ENCODE measurements around the gene RASA1. TPM values are rescaled to one million over a fixed set of nuclear protein-coding genes. Genes with fewer than 3 reads are reported as not detected.

Gene RASA1
- total and polyA plus RNA-seq, 9 of the 15 experiments (the other 6 are each of a cell fraction or from before 2014, with no cell fraction given), result 3.2 to 17.3 (median 9.2) TPM

GRCh38 chr5:87267574-87268125, at the start of gene RASA1 (continued):
- TF ChIP-seq IRF2 (CRISPR knock-in tag; IDR thresholded peaks at IDR 0.05), result no peak
- TF ChIP-seq MIER1 (IDR thresholded peaks at IDR 0.05; ENCODE audit: low read depth), result no peak
- peak; percentile 79; the same call in 1 of the 2 replicates for TF ChIP-seq MBD2 (IDR thresholded peaks at IDR 0.05; ENCODE audit: borderline replicate concordance, low read depth)
- TF ChIP-seq KLF6 (CRISPR knock-in tag; IDR thresholded peaks at IDR 0.05; ENCODE audit: borderline replicate concordance), result no peak
- no peak for TF ChIP-seq ZKSCAN1 (IDR thresholded peaks at IDR 0.05; ENCODE audit: low read depth, low read length)
- peak; percentile 21 for TF ChIP-seq RBM22 (IDR thresholded peaks at IDR 0.05; ENCODE audit: low read depth, low read length, poor library complexity, severe bottlenecking)
- TF ChIP-seq TFAM (CRISPR knock-in tag; conservative IDR thresholded peaks at IDR 0.05), result no peak
- TF ChIP-seq KAT8 (IDR thresholded peaks at IDR 0.05; ENCODE audit: low read depth), result no peak
- TF ChIP-seq SRF (CRISPR knock-in tag; IDR thresholded peaks at IDR 0.05), result peak in 1 of 2 experiments; percentile 54; a peak in 1 of 4 replicates
- no peak for TF ChIP-seq E2F1 (CRISPR knock-in tag; IDR thresholded peaks at IDR 0.05)
- TF ChIP-seq ZBTB17 (CRISPR knock-in tag; IDR thresholded peaks at IDR 0.05), result no peak
- TF ChIP-seq DDX20 (tag; IDR thresholded peaks at IDR 0.05; ENCODE audit: low read depth), result no peak
- TF ChIP-seq HOXB6 (CRISPR knock-in tag; IDR thresholded peaks at IDR 0.05; ENCODE audit: borderline replicate concordance), result no peak
- TF ChIP-seq ZBTB7A (IDR thresholded peaks at IDR 0.05; ENCODE audit: borderline replicate concordance, control insufficient read depth, low read depth, low read length), result peak; percentile 24; the same call in 1 of the 2 replicates
- TF ChIP-seq ZNF696 (CRISPR knock-in tag; conservative IDR thresholded peaks at IDR 0.05), result no peak
- no peak for TF ChIP-seq MCM5 (IDR thresholded peaks at IDR 0.05; ENCODE audit: low read depth)
- no peak for TF ChIP-seq ZNF507 (tag; conservative IDR thresholded peaks at IDR 0.05)
- peak; percentile 95 for TF ChIP-seq ZNF740 (CRISPR knock-in tag; IDR thresholded peaks at IDR 0.05)
- TF ChIP-seq ZNF740 (tag; IDR thresholded peaks at IDR 0.05), result peak in 1 of 2 experiments; percentile 89; a peak in 2 of 4 replicates
- TF ChIP-seq ZFP91 (CRISPR knock-in tag; IDR thresholded peaks at IDR 0.05), result no peak
- no peak for TF ChIP-seq TCF3 (CRISPR knock-in tag; IDR thresholded peaks at IDR 0.05)
- no peak for TF ChIP-seq ZKSCAN3 (CRISPR knock-in tag; IDR thresholded peaks at IDR 0.05)
- TF ChIP-seq, protein P1, sequence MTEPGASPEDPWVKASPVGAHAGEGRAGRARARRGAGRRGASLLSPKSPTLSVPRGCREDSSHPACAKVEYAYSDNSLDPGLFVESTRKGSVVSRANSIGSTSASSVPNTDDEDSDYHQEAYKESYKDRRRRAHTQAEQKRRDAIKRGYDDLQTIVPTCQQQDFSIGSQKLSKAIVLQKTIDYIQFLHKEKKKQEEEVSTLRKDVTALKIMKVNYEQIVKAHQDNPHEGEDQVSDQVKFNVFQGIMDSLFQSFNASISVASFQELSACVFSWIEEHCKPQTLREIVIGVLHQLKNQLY (CRISPR knock-in tag; conservative IDR thresholded peaks at IDR 0.05), result no peak
- TF ChIP-seq MAFF (IDR thresholded peaks at IDR 0.05; ENCODE audit: low read length), result no peak
- TF ChIP-seq ATF7 (IDR thresholded peaks at IDR 0.05), result peak; percentile 56
- TF ChIP-seq EZH2 (IDR thresholded peaks at IDR 0.05; ENCODE audit: borderline replicate concordance, low read depth, low read length), result no peak
- no peak for TF ChIP-seq ZNF282 (CRISPR knock-in tag; IDR thresholded peaks at IDR 0.05)

Data from K562 (cell line).